D721Med (cell line): ENCODE measurements around the gene PDLIM1.

Experiments used
- DNase-seq: peaks from one replicate; pipeline ENCODE4 v3.0.0; 2011; ENCODE audit warnings: low spot score; ENCODE audit not compliant: insufficient read length
- FAIRE-seq: peaks from 2 replicates; lab custom pipeline; 2011; peaks lifted over from hg19 to GRCh38; lab: Jason Lieb, UNC
- TF ChIP-seq, protein P1 (sequence below): IDR thresholded peaks from 2 replicates; pipeline ENCODE4 v1.5.1; 2012; ENCODE audit warnings: mild to moderate bottlenecking, control low read depth; ENCODE audit not compliant: insufficient read depth; ENCODE audit errors: missing control alignments

The PDLIM1 gene

DNA sequence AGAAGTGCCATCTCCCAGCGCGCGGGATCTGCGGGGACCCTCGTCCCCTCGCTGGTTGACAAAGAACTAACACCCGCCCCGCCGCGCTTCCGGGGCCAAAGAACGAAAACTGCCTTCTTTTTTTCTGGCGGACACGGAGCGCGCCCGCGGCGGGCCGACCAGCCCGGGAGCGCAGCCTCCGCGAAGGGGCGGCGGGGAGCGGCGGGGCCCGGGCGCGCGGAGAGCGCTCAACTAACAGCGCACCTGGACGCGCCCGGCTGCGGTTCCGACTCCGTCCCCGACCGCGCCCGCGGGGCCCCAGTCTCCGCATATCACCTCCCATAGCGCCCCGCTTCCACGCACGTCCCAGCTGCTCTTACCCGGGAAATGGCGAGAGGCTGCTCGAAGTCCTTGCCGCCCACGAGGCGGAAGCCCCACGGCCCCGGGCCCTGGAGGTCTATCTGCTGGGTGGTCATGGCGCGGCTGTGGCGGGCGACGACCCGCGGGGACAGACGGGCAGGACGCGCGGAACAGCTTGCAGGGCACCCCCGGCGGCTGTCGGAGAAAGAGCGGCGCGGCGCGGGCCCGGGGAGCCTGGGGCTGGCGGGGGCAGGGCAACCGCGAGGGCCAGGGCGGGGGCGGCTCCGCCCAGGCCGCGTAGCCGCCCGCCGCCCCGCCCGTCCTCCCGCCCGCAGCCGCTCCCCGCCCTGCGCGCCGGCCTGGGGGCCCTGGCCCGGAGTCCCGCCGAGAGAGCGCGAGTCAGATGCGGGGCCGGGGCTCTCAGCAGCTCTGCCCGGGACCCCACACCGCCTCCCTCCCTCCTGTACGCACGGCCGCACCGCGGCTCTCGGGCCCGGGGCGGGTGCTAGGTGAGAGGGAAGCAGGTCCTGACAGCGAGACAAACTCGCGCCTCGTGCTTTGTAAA is at the start of gene PDLIM1:
Gene PDLIM1, minus strand, starts transcription at position 543 of the 904 bp plus-strand sequence. Its CDS starts 88 bp downstream, at position 455.
- TF ChIP-seq, protein P1, sequence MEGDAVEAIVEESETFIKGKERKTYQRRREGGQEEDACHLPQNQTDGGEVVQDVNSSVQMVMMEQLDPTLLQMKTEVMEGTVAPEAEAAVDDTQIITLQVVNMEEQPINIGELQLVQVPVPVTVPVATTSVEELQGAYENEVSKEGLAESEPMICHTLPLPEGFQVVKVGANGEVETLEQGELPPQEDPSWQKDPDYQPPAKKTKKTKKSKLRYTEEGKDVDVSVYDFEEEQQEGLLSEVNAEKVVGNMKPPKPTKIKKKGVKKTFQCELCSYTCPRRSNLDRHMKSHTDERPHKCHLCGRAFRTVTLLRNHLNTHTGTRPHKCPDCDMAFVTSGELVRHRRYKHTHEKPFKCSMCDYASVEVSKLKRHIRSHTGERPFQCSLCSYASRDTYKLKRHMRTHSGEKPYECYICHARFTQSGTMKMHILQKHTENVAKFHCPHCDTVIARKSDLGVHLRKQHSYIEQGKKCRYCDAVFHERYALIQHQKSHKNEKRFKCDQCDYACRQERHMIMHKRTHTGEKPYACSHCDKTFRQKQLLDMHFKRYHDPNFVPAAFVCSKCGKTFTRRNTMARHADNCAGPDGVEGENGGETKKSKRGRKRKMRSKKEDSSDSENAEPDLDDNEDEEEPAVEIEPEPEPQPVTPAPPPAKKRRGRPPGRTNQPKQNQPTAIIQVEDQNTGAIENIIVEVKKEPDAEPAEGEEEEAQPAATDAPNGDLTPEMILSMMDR: no peak
- FAIRE-seq (no peak), DNase-seq (peak; percentile 78)

DNA sequence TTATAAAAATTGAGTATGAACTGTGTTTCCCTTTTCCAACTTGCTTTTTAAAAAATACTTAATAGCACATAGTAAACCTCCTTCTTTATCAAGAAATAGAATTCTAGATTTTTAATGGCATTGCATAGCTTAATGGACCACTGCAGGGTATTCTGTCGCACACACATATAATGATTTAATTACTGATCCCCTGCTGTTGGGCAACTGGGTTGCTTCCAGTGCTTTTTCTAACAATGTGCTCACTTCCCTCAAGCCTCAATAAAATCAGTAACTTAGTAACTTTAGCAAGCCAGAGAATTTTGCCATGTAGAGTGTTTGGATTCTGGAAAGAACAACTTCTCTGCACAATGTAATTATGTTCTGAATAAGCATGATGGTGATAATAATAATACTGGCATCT is 49.1 kb upstream of the PDLIM1 start:
- DNase-seq (no peak), FAIRE-seq (no peak)
- TF ChIP-seq, protein P1: no peak

- DNase-seq: no peak
- FAIRE-seq: no peak
- TF ChIP-seq, protein P1: no peak
These were observed 46.8 kb upstream of the PDLIM1 start for GRCh38 chr10:95337423-95338160.

DNA sequence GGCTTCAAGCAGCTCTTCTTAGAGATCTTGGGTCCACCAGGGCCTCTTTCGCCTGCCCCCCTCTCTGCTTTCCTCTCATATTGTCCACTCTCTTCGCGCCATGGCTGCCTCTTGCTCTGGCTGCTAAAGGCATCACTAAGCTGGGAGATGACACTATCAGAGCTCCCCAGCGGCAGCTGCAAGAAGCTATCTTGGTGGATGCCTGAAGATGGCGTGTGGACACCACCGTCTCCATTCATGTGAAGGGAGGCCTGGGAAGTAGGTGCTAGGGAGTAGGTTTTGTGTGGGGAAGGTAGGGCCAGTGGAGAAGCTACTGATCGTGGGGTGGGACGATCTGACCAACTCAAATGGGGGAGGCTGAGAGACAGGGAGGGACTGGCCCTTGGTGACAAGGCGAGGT is 45.9 kb upstream of the PDLIM1 start:
- TF ChIP-seq, protein P1: no peak
- DNase-seq: no peak
- FAIRE-seq: no peak

DNA sequence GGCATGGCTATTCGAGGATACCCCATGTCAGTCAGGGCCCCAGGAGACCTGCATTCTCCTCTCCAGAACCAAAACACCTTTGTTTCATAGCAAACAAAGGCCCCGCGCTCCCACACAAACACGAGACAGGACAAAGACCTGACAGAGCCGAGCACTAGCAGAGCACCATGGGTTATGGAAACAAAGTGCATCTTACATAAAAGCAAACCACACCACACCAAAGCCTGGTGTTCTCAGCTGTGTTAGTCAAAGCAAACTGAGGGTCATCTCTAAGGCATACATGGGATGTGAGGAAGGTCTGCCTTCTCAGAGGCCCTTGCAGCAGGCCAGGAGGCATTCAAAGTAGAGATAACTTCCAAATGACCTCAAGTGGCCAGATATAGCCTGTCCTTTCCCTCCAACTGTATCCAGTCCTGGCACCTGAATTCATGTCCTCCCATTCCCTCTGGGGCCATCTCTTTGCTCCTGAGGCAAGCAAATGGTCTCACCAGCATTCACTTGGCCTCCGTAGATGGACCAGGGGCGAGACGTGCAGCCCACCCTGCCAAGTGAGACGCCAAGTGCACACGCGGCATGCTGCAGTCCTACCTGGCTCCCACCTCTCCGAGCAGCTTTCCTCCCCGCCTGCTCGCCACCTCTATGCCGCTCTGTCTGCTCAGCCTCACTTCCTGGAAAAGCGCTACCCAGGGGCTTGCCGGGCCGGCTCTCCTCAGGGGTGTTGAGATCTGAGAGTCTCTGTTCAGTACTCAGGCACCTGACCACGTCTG is 45.3 kb upstream of the PDLIM1 start:
- no peak for FAIRE-seq
- no peak for DNase-seq
- TF ChIP-seq, protein P1: no peak

DNA sequence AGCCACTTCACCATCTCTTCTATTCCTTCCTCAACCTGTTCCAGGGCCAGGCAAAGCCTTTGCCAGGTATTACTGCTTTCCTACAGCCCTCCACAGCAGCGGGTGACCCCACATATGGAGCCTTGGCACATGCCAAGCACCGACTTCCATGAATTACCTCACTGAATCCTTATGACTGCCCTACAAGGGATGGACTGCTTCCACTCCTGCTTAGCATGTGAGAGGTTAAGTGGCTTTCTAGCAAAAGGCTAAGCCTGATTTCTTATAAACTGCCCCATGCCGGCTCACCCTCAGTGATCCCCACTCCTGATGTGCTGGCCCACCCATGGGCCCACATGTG is 44.0 kb upstream of the PDLIM1 start:
- TF ChIP-seq, protein P1: no peak
- no peak for FAIRE-seq
- no peak for DNase-seq
